Upper lobe of right lung (tissue), 1 donor: ENCODE measurements around the gene ZNF84. TPM values are rescaled to one million over a fixed set of nuclear protein-coding genes. Genes with fewer than 3 reads are reported as not detected.

ENCODE experiments used
- ATAC-seq: fragments of 200-7000 bp; cut with Tn5 transposase; one replicate; pipeline ENCODE4 v1.9.1; 2020; ENCODE audit warnings: mild to moderate bottlenecking, moderate library complexity
- DNase-seq: peaks from one replicate; pipeline ENCODE4 v3.0.0-alpha.2; 2020
- H3K27ac ChIP-seq: fragments of 200-600 bp; one replicate; pipeline ENCODE4 v1.8.0; 2022
- H3K27me3 ChIP-seq: fragments of 200-600 bp; one replicate; pipeline ENCODE4 v1.8.0; 2022; ENCODE audit warnings: mild to moderate bottlenecking
- H3K36me3 ChIP-seq: fragments of 200-600 bp; one replicate; pipeline ENCODE4 v1.8.0; 2022
- H3K4me1 ChIP-seq: fragments of 200-600 bp; one replicate; pipeline ENCODE4 v1.8.0; 2022
- H3K4me3 ChIP-seq: fragments of 200-600 bp; one replicate; pipeline ENCODE4 v1.8.0; 2022; ENCODE audit warnings: mild to moderate bottlenecking
- H3K9me3 ChIP-seq: fragments of 200-600 bp; one replicate; pipeline ENCODE4 v1.8.0; 2022
- intact Hi-C: fragments of 100-400 bp; cut with DNase I; formaldehyde crosslinking; loops from one replicate; pipeline ENCODE4 v1.11.0; 2022
- long read RNA-seq: library from polyadenylated mRNA; unstranded; transcript quantifications from one replicate; pipeline ENCODE4 v2.0.0, GENCODE V29; 2021
- total RNA-seq: library from RNA; stranded (reverse); fragmentation: NEBNext Ultra II Directional; extraction: Animal tissue kit (Norgen Biotek cat#: 25700); gene quantifications from one replicate; pipeline ENCODE4 v1.2.1, GENCODE V29; 2021
- TF ChIP-seq, protein P1 (sequence below): fragments of 200-600 bp; IDR thresholded peaks from one replicate; pipeline ENCODE4 v1.8.0; 2022; ENCODE audit warnings: antibody characterized with exemption
- donor health status: DM: no; HTN: yes; CAD: no; lungs with severe emphysema.

ZNF84 gene
- 24.1 TPM for total RNA-seq
- long read RNA-seq, full-length matches to known transcripts = 20 of 44 reads
- long read RNA-seq, partial matches to known transcripts = 4 of 44 reads
- long read RNA-seq, other reads (novel, unspliced or antisense) = 20 of 44 reads

GRCh38 chr12:133037207-133038005 is at the start of gene ZNF84:
Gene ZNF84, plus strand, starts transcription at chr12:133037509. Its CDS starts 3,959 bp downstream, at chr12:133041468.
- intact Hi-C loops = no loop called here
- Histone ChIP-seq H3K9me3 (peaks cover 39% of the 10 kb centered on the region), H3K36me3 (peaks cover 11% of the 10 kb centered on the region), H3K4me3 (peak within 1 kb of the TSS; percentile 87), H3K27me3 (no peaks in the 10 kb centered on the region), H3K4me1 (no peaks in the 10 kb centered on the region), H3K27ac (peak within 1 kb of the TSS; percentile 94)
- TF ChIP-seq, protein P1, sequence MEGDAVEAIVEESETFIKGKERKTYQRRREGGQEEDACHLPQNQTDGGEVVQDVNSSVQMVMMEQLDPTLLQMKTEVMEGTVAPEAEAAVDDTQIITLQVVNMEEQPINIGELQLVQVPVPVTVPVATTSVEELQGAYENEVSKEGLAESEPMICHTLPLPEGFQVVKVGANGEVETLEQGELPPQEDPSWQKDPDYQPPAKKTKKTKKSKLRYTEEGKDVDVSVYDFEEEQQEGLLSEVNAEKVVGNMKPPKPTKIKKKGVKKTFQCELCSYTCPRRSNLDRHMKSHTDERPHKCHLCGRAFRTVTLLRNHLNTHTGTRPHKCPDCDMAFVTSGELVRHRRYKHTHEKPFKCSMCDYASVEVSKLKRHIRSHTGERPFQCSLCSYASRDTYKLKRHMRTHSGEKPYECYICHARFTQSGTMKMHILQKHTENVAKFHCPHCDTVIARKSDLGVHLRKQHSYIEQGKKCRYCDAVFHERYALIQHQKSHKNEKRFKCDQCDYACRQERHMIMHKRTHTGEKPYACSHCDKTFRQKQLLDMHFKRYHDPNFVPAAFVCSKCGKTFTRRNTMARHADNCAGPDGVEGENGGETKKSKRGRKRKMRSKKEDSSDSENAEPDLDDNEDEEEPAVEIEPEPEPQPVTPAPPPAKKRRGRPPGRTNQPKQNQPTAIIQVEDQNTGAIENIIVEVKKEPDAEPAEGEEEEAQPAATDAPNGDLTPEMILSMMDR = no peak
- ATAC-seq (peak; percentile 99), DNase-seq (peak; percentile 98)

DNA sequence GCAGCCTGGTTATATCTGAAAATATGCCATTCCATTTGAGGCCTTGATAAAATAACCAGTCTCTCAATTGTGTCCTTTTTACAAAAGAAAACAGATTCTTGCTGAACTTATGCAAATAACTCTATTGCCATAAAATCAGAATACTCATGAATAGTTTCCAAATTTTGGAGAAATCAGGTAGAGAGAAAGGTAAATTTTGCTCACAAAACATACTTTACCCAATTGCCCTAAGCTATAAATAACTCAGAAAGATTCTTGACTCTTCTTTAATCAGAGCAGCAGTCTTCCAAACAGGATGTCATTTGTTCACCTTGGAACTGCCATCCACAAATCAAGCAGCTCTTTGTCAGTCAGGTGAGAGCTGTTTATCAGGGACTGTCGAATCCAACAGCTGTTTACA is 38.6 kb upstream of the ZNF84 start:
- H3K27ac ChIP-seq = no peak overlapping the region
- no peak for DNase-seq
- intact Hi-C loops = no loop called here
- H3K9me3 ChIP-seq = peaks cover 92% of the 10 kb centered on the region
- no peak overlapping the region for H3K4me3 ChIP-seq
- no peak for ATAC-seq
- H3K36me3 ChIP-seq = no peaks in the 10 kb centered on the region
- H3K27me3 ChIP-seq = no peaks in the 10 kb centered on the region
- no peaks in the 10 kb centered on the region for H3K4me1 ChIP-seq
- TF ChIP-seq, protein P1 = no peak

GRCh38 chr12:133010657-133011297 is 26.5 kb upstream of the ZNF84 start:
- intact Hi-C loops = no loop called here
- H3K4me1 ChIP-seq = no peaks in the 10 kb centered on the region
- H3K27me3 ChIP-seq = no peaks in the 10 kb centered on the region
- peaks cover 77% of the 10 kb centered on the region for H3K9me3 ChIP-seq
- TF ChIP-seq, protein P1 = no peak
- no peak for ATAC-seq
- H3K4me3 ChIP-seq = no peak overlapping the region
- no peak for DNase-seq
- peaks cover 31% of the 10 kb centered on the region for H3K36me3 ChIP-seq
- no peak overlapping the region for H3K27ac ChIP-seq

- Histone ChIP-seq H3K4me1 (no peaks in the 10 kb centered on the region), H3K36me3 (no peaks in the 10 kb centered on the region), H3K4me3 (no peak overlapping the region), H3K9me3 (peaks cover 71% of the 10 kb centered on the region), H3K27me3 (no peaks in the 10 kb centered on the region), H3K27ac (no peak overlapping the region)
- TF ChIP-seq, protein P1 = no peak
- ATAC-seq (no peak), DNase-seq (no peak)
- intact Hi-C loops = no loop called here
Observed at GRCh38 chr12:133023566-133023965, 13.7 kb upstream of the ZNF84 start.

- Histone ChIP-seq H3K36me3 (no peaks in the 10 kb centered on the region), H3K27me3 (no peaks in the 10 kb centered on the region), H3K4me3 (no peak overlapping the region), H3K27ac (no peak overlapping the region), H3K4me1 (no peaks in the 10 kb centered on the region), H3K9me3 (peaks cover 43% of the 10 kb centered on the region)
- TF ChIP-seq, protein P1 = no peak
- DNase-seq = no peak
- intact Hi-C loops = no loop called here
- no peak for ATAC-seq
Observed at GRCh38 chr12:133026996-133027395, 10.3 kb upstream of the ZNF84 start.
